GM10847 (cell line): ENCODE results near the gene SPATS1.
A peak's percentile ranks its signal among the peaks of the same experiment; 100 is the strongest.

Source experiments
- POLR2A ChIP-seq: IDR thresholded peaks from 2 replicates; pipeline ENCODE4 v1.6.1; 2011; ENCODE audit not compliant: insufficient read length; ENCODE audit errors: extremely low read depth

SPATS1 gene

DNA sequence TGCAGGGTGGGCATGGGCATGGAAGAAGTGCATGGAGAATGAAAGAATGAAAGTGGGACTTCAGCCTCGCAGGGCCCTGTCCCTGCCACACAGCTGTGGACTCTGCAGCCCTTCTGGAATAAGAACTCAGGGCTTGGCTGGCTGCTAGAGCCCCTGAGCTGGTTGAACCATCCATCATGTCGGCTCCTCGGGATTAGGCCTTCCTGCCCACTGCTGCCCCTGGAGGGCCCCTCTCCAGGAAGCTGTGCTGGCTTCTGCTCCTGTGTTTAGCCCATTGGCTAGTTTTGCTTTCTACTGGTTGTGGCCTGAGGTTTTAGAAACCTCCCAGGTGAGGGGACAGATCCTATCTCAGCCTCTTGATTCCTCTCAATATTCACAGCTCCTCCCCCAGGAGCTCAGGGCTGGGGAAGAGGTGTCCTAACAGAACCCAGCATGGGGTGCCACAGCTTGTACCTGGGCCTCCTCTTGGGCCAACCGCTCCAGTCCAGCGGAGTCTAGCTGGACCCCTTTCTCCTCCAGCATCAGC is 37.2 kb upstream of the SPATS1 start:
- no peak for TF ChIP-seq POLR2A

- TF ChIP-seq POLR2A = no peak
Measured at GRCh38 chr6:44306710-44307109, 35.7 kb upstream of the SPATS1 start.

- no peak for TF ChIP-seq POLR2A
Measured at GRCh38 chr6:44307217-44307616, 35.2 kb upstream of the SPATS1 start.

DNA sequence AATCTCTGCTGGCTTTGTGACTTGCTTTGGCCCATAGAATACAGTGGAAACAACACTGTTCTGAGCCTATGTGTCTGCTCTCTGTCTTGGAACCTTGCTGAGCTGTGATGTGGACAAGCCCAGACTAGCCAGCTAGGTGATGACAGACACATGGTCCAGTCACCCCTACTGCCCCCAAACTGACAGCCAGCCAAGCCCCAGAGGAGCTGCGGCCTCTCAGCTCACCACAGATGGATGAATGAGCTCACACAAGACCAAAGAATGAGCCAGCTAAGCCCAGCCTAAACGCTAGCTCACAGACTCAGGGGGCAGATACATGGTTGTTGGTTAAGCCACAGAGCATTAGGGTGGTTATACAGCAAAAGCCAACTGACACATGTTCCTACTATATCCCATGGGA is 33.4 kb upstream of the SPATS1 start:
- no peak for TF ChIP-seq POLR2A

- TF ChIP-seq POLR2A = no peak
Measured at GRCh38 chr6:44309631-44310030, 32.8 kb upstream of the SPATS1 start.

DNA sequence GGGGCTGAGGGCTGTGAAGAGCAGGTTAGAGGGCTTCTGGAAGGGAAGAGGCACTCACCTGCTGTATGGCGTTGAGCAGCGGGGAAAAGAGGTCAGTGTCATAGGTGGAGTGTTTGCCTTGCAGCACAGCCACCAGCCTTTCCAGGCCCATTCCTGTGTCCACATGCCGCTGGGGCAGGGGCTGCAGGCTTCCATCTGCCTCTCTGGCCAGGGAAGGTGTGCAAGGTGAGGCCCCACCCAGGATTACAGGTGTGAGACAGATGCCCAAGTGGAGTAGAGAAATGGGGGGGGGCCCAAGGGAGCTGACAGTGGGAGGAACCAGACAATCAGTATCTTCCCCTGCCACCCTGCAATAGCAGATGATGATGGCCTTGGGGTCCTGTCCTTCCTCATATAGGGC is 32.2 kb upstream of the SPATS1 start:
- no peak for TF ChIP-seq POLR2A

GRCh38 chr6:44311304-44311703 is 31.1 kb upstream of the SPATS1 start:
- TF ChIP-seq POLR2A = no peak

- no peak for TF ChIP-seq POLR2A
Measured at GRCh38 chr6:44311767-44312166, 30.7 kb upstream of the SPATS1 start.

GRCh38 chr6:44312901-44313788 is 29.3 kb upstream of the SPATS1 start, which contains the start of gene AARS2:
Gene AARS2 (minus strand): TSS chr6:44313347. CDS start chr6:44313323, 24 bp downstream.
- peak; percentile 94 for TF ChIP-seq POLR2A

- TF ChIP-seq POLR2A = no peak
Measured at GRCh38 chr6:44315516-44315915, 26.9 kb upstream of the SPATS1 start.

DNA sequence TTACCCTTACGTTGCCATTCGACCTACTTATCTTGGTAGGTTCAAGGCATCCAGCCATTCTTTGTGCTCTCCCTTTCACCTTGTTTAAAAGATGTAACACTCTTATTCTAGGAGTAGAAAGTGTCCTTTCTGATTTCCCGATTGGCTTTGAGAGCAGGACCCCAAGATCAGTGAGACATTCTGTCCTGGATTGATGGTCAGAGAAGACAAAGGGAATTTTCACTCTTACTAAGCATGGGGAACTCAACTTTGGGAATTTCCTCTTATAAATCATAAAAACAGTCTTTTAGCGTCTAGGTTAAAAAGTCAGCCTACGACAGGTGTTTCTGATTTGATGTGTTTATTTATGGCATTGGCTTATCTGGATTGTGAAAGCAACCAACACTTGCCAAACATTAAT is 26.5 kb upstream of the SPATS1 start:
- TF ChIP-seq POLR2A = no peak

DNA sequence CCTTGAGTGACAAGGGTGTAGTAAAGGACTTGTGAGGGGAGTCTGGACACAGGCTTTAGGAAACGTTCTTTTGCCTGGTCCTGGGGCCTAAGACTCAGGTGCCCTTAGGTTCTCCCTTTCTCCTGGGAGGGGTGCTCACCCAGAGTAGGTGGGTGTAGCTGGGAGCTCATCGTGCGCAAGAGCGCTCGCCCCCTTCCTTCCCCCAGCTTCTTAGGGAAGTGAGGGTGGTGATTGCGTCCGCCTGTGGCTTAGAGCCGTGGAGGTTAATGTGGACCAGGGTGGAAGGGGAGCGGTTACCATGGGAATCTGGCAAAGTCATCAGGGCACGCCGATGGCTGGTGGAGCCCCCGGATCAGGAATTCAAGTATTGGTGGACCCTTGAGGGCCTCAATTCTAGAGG is 26.0 kb upstream of the SPATS1 start:
- no peak for TF ChIP-seq POLR2A

GRCh38 chr6:44321210-44321609 is 21.2 kb upstream of the SPATS1 start:
- no peak for TF ChIP-seq POLR2A

GRCh38 chr6:44327096-44327495 is 15.4 kb upstream of the SPATS1 start:
- no peak for TF ChIP-seq POLR2A

GRCh38 chr6:44327760-44328159 is 14.7 kb upstream of the SPATS1 start:
- no peak for TF ChIP-seq POLR2A

- no peak for TF ChIP-seq POLR2A
Measured at GRCh38 chr6:44329858-44330257, 12.6 kb upstream of the SPATS1 start.

DNA sequence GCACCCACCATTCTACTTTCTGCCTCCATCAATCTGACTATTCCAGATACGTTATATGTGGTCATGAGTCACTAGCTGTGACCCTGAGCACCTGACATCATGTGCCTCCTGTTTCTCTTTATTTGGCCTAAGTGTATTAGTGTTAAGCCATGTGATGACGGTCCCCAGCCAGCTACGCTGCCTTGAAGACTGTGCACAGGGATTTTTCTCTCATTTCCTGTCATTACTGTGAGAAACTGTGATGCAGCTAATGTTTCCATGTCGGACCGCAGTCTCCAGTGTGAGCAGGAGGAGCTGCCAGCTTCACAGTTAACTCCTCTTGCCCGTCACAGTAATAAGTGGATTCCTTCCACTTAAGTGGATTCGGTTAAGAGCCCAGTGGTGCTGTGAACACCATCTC is 9.9 kb upstream of the SPATS1 start:
- no peak for TF ChIP-seq POLR2A
